ENCODE measurements around the gene MZB1. TPM values are rescaled to one million over a fixed set of nuclear protein-coding genes. Genes with fewer than 3 reads are reported as not detected.

The MZB1 gene
- total RNA-seq, 1 experiment from 2014 or later = 0.52 TPM

GRCh38 chr5:139386050-139386438 lies 3.7 kb downstream of the MZB1 start:
- Histone ChIP-seq H2AFZ (no peak overlapping the region), H3K4me1 (replicated peaks; ENCODE audit: insufficient read depth) (peaks cover 62% of the 10 kb centered on the region), H3K9me2 (ENCODE audit: insufficient read depth) (no peaks in the 10 kb centered on the region), H3K9me3 (ENCODE audit: insufficient read depth, low read depth) (no peaks in the 10 kb centered on the region), H4K20me1 (ENCODE audit: insufficient read depth) (no peaks in the 10 kb centered on the region), H3K79me2 (ENCODE audit: low read depth) (no peaks in the 10 kb centered on the region), H3K4me2 (peak overlapping the region; percentile 55), H3K4me3 (no peak overlapping the region), H3K27me3 (ENCODE audit: insufficient read depth, low read depth) (no peaks in the 10 kb centered on the region), H3K27ac (no peak overlapping the region), H3F3A (ENCODE audit: insufficient read depth, low read depth) (peaks cover 39% of the 10 kb centered on the region), H3K36me3 (ENCODE audit: low read depth) (no peaks in the 10 kb centered on the region)
- ChIA-PET CTCF (interaction anchor here (0.7 kb wide), 1 partner anchor 378 kb away, joined by 3 read pairs; no protein-coding TSS in a partner anchor), POLR2A (ENCODE audit: unreplicated experiment) (no interaction called here)
- DNase-seq = no peak
- intact Hi-C loops (cut with micrococcal nuclease; ENCODE audit: unreplicated experiment) = no loop called here
- TF ChIP-seq CTCF (conservative IDR thresholded peaks at IDR 0.05) (no peak), EZH2 (IDR thresholded peaks at IDR 0.05; ENCODE audit: low read depth) (no peak)
- BruUV-seq (replicated peaks) = no TSS peak

- DNase-seq = peak in 1 of 2 experiments; percentile 47
- Histone ChIP-seq H2AFZ (no peak overlapping the region), H4K20me1 (ENCODE audit: insufficient read depth) (no peaks in the 10 kb centered on the region), H3F3A (ENCODE audit: insufficient read depth, low read depth) (peaks cover 32% of the 10 kb centered on the region), H3K4me1 (replicated peaks; ENCODE audit: insufficient read depth) (peaks cover 55% of the 10 kb centered on the region), H3K4me3 (no peak overlapping the region), H3K4me2 (peak overlapping the region; percentile 55), H3K27ac (no peak overlapping the region), H3K79me2 (ENCODE audit: low read depth) (no peaks in the 10 kb centered on the region), H3K27me3 (ENCODE audit: insufficient read depth, low read depth) (no peaks in the 10 kb centered on the region), H3K36me3 (ENCODE audit: low read depth) (no peaks in the 10 kb centered on the region), H3K9me3 (ENCODE audit: insufficient read depth, low read depth) (no peaks in the 10 kb centered on the region), H3K9me2 (ENCODE audit: insufficient read depth) (no peaks in the 10 kb centered on the region)
- ChIA-PET POLR2A (ENCODE audit: unreplicated experiment) (no interaction called here), CTCF (interaction anchor here (0.7 to 1.2 kb wide), 2 partner anchors 378 to 1015 kb away, joined by 3 to 5 read pairs; no protein-coding TSS in a partner anchor)
- intact Hi-C loops (cut with micrococcal nuclease; ENCODE audit: unreplicated experiment) = no loop called here
- no peak for TF ChIP-seq CTCF (conservative IDR thresholded peaks at IDR 0.05)
- TF ChIP-seq EZH2 (IDR thresholded peaks at IDR 0.05; ENCODE audit: low read depth) = no peak
- no TSS peak for BruUV-seq (replicated peaks)
Measured at GRCh38 chr5:139385061-139386049, 4.4 kb downstream of the MZB1 start.

GRCh38 chr5:139384591-139385051 lies 5.1 kb downstream of the MZB1 start:
- H3K4me2 ChIP-seq = peak overlapping the region; percentile 55
- no peak for DNase-seq
- no peak for TF ChIP-seq CTCF (conservative IDR thresholded peaks at IDR 0.05)
- TF ChIP-seq EZH2 (IDR thresholded peaks at IDR 0.05; ENCODE audit: low read depth) = no peak
- no peak overlapping the region for H3K27ac ChIP-seq
- H3K36me3 ChIP-seq (ENCODE audit: low read depth) = no peaks in the 10 kb centered on the region
- peaks cover 30% of the 10 kb centered on the region for H3F3A ChIP-seq (ENCODE audit: insufficient read depth, low read depth)
- H3K27me3 ChIP-seq (ENCODE audit: insufficient read depth, low read depth) = no peaks in the 10 kb centered on the region
- no peaks in the 10 kb centered on the region for H4K20me1 ChIP-seq (ENCODE audit: insufficient read depth)
- no peak overlapping the region for H2AFZ ChIP-seq
- no peaks in the 10 kb centered on the region for H3K9me3 ChIP-seq (ENCODE audit: insufficient read depth, low read depth)
- intact Hi-C loops (cut with micrococcal nuclease; ENCODE audit: unreplicated experiment) = no loop called here
- no TSS peak for BruUV-seq (replicated peaks)
- ChIA-PET CTCF (interaction anchor here (1.2 kb wide), 1 partner anchor 1014 kb away, joined by 5 read pairs; no protein-coding TSS in a partner anchor), POLR2A (ENCODE audit: unreplicated experiment) (no interaction called here)
- H3K79me2 ChIP-seq (ENCODE audit: low read depth) = no peaks in the 10 kb centered on the region
- H3K4me3 ChIP-seq = no peak overlapping the region
- peaks cover 49% of the 10 kb centered on the region for H3K4me1 ChIP-seq (replicated peaks; ENCODE audit: insufficient read depth)
- no peaks in the 10 kb centered on the region for H3K9me2 ChIP-seq (ENCODE audit: insufficient read depth)
